Measurements from ENCODE around the gene USP7. TPM values are rescaled to one million over a fixed set of nuclear protein-coding genes. Genes with fewer than 3 reads are reported as not detected.

The USP7 gene
- total and polyA plus RNA-seq, 4 donors: 13.7 to 85.6 (median 37.7) TPM

DNA sequence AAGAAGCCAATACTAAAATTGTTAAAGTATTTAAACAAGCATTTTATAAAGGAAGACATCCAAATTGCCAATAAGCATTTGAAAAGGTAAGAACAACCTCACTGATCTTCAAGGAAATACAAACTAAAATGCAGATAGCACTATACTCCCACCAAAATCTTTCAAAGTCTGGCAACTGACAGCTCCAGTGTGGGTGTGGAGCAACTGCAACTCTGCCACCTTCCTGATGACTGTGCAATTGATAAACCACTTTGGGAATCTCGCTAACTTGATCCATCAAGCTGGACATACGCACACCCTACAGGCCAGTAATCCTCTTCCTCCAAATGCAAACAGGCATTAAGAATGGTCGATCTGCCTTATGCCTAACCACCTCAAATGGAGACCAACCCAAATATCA is 49.6 kb downstream of the USP7 start:
- Histone ChIP-seq H3K27ac (ENCODE audit: low read depth in 1 of 2, low read length in 2 of 2) (no peak overlapping the region), H3K36me3 (ENCODE audit: control insufficient read depth in 4 of 4, insufficient read depth in 3 of 4, low read depth in 1 of 4, low read length in 3 of 4) (peaks cover 11 to 78% (median 50%) of the 10 kb centered on the region in 4 donors), H3K9ac (ENCODE audit: low read depth in 1 of 2, low read length in 2 of 2) (no peak overlapping the region), H3K4me3 (ENCODE audit: low read depth in 1 of 3, low read length in 3 of 3) (no peak overlapping the region), H3K4me1 (ENCODE audit: control insufficient read depth in 4 of 4, insufficient read depth in 4 of 4, low read length in 3 of 4) (no peaks in the 10 kb centered on the region), H3K27me3 (ENCODE audit: control insufficient read depth in 4 of 4, insufficient read depth in 4 of 4, low read length in 3 of 4) (no peaks in the 10 kb centered on the region), H3K9me3 (ENCODE audit: control insufficient read depth in 4 of 4, low read length in 3 of 4) (no peaks in the 10 kb centered on the region)
- DNase-seq (ENCODE audit: low spot score): no peak
- TF ChIP-seq SP1 (IDR thresholded peaks at IDR 0.05): no peak
- TF ChIP-seq, protein P1, sequence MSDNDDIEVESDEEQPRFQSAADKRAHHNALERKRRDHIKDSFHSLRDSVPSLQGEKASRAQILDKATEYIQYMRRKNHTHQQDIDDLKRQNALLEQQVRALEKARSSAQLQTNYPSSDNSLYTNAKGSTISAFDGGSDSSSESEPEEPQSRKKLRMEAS (IDR thresholded peaks at IDR 0.05): no peak
- no peak for TF ChIP-seq JUND (IDR thresholded peaks at IDR 0.05)
- WGBS: 96% methylated on average over 3 of the region's 3 CpGs

- no peak for TF ChIP-seq FOXA1 (IDR thresholded peaks at IDR 0.05)
- no peak for TF ChIP-seq REST (IDR thresholded peaks at IDR 0.05)
- no peak for TF ChIP-seq YY1 (IDR thresholded peaks at IDR 0.05)
- no peak for TF ChIP-seq NR2F2 (IDR thresholded peaks at IDR 0.05)
- no peak for TF ChIP-seq RXRA (IDR thresholded peaks at IDR 0.05)
- TF ChIP-seq, protein P2, sequence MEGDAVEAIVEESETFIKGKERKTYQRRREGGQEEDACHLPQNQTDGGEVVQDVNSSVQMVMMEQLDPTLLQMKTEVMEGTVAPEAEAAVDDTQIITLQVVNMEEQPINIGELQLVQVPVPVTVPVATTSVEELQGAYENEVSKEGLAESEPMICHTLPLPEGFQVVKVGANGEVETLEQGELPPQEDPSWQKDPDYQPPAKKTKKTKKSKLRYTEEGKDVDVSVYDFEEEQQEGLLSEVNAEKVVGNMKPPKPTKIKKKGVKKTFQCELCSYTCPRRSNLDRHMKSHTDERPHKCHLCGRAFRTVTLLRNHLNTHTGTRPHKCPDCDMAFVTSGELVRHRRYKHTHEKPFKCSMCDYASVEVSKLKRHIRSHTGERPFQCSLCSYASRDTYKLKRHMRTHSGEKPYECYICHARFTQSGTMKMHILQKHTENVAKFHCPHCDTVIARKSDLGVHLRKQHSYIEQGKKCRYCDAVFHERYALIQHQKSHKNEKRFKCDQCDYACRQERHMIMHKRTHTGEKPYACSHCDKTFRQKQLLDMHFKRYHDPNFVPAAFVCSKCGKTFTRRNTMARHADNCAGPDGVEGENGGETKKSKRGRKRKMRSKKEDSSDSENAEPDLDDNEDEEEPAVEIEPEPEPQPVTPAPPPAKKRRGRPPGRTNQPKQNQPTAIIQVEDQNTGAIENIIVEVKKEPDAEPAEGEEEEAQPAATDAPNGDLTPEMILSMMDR (IDR thresholded peaks at IDR 0.05; ENCODE audit: low read depth, low read length, missing input control): no peak
- TF ChIP-seq FOXA2 (IDR thresholded peaks at IDR 0.05): no peak
- no peaks in the 10 kb centered on the region for H3K4me1 ChIP-seq (ENCODE audit: control insufficient read depth in 4 of 4, insufficient read depth in 4 of 4, low read length in 3 of 4)
- H3K9me3 ChIP-seq (ENCODE audit: control insufficient read depth in 4 of 4, low read length in 3 of 4): no peaks in the 10 kb centered on the region
Measured at GRCh38 chr16:8912793-8913192, 50.9 kb downstream of the USP7 start.

GRCh38 chr16:8910811-8911210 is 52.9 kb downstream of the USP7 start:
- TF ChIP-seq, protein P3, sequence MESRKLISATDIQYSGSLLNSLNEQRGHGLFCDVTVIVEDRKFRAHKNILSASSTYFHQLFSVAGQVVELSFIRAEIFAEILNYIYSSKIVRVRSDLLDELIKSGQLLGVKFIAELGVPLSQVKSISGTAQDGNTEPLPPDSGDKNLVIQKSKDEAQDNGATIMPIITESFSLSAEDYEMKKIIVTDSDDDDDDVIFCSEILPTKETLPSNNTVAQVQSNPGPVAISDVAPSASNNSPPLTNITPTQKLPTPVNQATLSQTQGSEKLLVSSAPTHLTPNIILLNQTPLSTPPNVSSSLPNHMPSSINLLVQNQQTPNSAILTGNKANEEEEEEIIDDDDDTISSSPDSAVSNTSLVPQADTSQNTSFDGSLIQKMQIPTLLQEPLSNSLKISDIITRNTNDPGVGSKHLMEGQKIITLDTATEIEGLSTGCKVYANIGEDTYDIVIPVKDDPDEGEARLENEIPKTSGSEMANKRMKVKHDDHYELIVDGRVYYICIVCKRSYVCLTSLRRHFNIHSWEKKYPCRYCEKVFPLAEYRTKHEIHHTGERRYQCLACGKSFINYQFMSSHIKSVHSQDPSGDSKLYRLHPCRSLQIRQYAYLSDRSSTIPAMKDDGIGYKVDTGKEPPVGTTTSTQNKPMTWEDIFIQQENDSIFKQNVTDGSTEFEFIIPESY (IDR thresholded peaks at IDR 0.05): no peak
- TF ChIP-seq HNF4G (IDR thresholded peaks at IDR 0.05) (no peak), RXRA (IDR thresholded peaks at IDR 0.05) (no peak), RAD21 (IDR thresholded peaks at IDR 0.05) (no peak), EGR1 (IDR thresholded peaks at IDR 0.05; ENCODE audit: low read depth in 2 of 2) (no peak)
- TF ChIP-seq, protein P4, sequence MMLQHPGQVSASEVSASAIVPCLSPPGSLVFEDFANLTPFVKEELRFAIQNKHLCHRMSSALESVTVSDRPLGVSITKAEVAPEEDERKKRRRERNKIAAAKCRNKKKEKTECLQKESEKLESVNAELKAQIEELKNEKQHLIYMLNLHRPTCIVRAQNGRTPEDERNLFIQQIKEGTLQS (IDR thresholded peaks at IDR 0.05): no peak
- Histone ChIP-seq H3K27me3 (ENCODE audit: control insufficient read depth in 4 of 4, insufficient read depth in 4 of 4, low read length in 3 of 4) (no peaks in the 10 kb centered on the region), H3K9me3 (ENCODE audit: control insufficient read depth in 4 of 4, low read length in 3 of 4) (no peaks in the 10 kb centered on the region), H3K27ac (ENCODE audit: low read depth in 1 of 2, low read length in 2 of 2) (no peak overlapping the region), H3K4me1 (ENCODE audit: control insufficient read depth in 4 of 4, insufficient read depth in 4 of 4, low read length in 3 of 4) (no peaks in the 10 kb centered on the region), H3K36me3 (ENCODE audit: control insufficient read depth in 4 of 4, insufficient read depth in 3 of 4, low read depth in 1 of 4, low read length in 3 of 4) (peaks cover 11 to 82% (median 54%) of the 10 kb centered on the region in 4 donors), H3K4me3 (ENCODE audit: low read depth in 1 of 3, low read length in 3 of 3) (no peak overlapping the region), H3K9ac (ENCODE audit: low read depth in 1 of 2, low read length in 2 of 2) (no peak overlapping the region)
- WGBS: 82% methylated on average over 1 of the region's 1 CpG
- no peak for DNase-seq (ENCODE audit: low spot score)

More at GRCh38 chr16:8912793-8913192, 50.9 kb downstream of the USP7 start:
- H3K27ac ChIP-seq (ENCODE audit: low read depth in 1 of 2, low read length in 2 of 2): no peak overlapping the region
- no peak overlapping the region for H3K4me3 ChIP-seq (ENCODE audit: low read depth in 1 of 3, low read length in 3 of 3)
- no peaks in the 10 kb centered on the region for H3K27me3 ChIP-seq (ENCODE audit: control insufficient read depth in 4 of 4, insufficient read depth in 4 of 4, low read length in 3 of 4)
- DNase-seq (ENCODE audit: low spot score): no peak
- no peak overlapping the region for H3K9ac ChIP-seq (ENCODE audit: low read depth in 1 of 2, low read length in 2 of 2)
- WGBS: 96% methylated on average over 4 of the region's 4 CpGs
- H3K36me3 ChIP-seq (ENCODE audit: control insufficient read depth in 4 of 4, insufficient read depth in 3 of 4, low read depth in 1 of 4, low read length in 3 of 4): peaks cover 11 to 78% (median 53%) of the 10 kb centered on the region in 4 donors
